ENCODE measurements around the gene VWA7. TPM values are rescaled to one million over a fixed set of nuclear protein-coding genes. Genes with fewer than 3 reads are reported as not detected.

The VWA7 gene
- total RNA-seq, 2 experiments from 2014 or later = 5.2 to 5.4 TPM

DNA sequence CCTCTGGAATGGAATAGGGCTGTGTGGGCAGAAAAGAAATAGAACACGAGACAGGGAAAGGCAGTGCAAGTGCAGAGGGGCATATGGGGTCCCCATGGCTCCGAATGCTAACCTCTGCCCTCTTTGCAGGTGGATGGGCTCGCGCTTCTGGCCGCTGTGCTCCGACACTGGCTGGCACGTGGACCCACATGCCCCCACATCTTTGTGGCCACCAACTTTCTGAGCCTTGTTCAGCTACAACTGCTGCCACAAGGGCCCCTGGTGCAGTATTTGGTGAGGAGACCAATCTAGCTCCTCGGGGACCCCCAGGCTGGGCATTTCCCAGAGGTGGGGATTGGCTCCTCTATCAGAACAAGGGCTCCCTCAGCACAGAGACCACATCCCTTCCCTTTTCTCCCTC, 15.8 kb downstream of the VWA7 start:
- ChIA-PET CTCF (interaction anchor here (1.4 kb wide), 1 partner anchor 22 kb away, joined by 5 read pairs; the partner anchor contains the start of gene MSH5), POLR2A (no interaction called here)
- peaks cover 18% of the 10 kb centered on the region for H3K4me1 Mint-ChIP-seq
- H3K36me3 Mint-ChIP-seq (ENCODE audit: low read depth) = peaks cover 20% of the 10 kb centered on the region
- no peaks in the 10 kb centered on the region for H3K9me3 Mint-ChIP-seq
- H3K27me3 Mint-ChIP-seq = no peaks in the 10 kb centered on the region
- DNase-seq = no peak
- H3K4me3 Mint-ChIP-seq = no peak overlapping the region
- H3K27ac Mint-ChIP-seq = no peak overlapping the region

GRCh38 chr6:31760790-31761189, 16.3 kb downstream of the VWA7 start:
- Mint-ChIP-seq H3K27me3 (no peaks in the 10 kb centered on the region), H3K9me3 (no peaks in the 10 kb centered on the region), H3K36me3 (ENCODE audit: low read depth) (peaks cover 20% of the 10 kb centered on the region), H3K4me1 (peaks cover 18% of the 10 kb centered on the region), H3K27ac (no peak overlapping the region), H3K4me3 (no peak overlapping the region)
- no peak for DNase-seq
- POLR2A ChIA-PET = no interaction called here
- CTCF ChIA-PET = interaction anchor here (1.4 to 5.1 kb wide), 3 partner anchors 9 to 21 kb away, joined by 4 to 30 read pairs (median 5); partner anchors contain the start of gene MSH5

GRCh38 chr6:31758281-31758680, 18.8 kb downstream of the VWA7 start:
- Mint-ChIP-seq H3K27me3 (no peaks in the 10 kb centered on the region), H3K9me3 (no peaks in the 10 kb centered on the region), H3K4me3 (no peak overlapping the region), H3K27ac (no peak overlapping the region), H3K36me3 (ENCODE audit: low read depth) (peaks cover 14% of the 10 kb centered on the region), H3K4me1 (peaks cover 8% of the 10 kb centered on the region)
- DNase-seq = no peak
- CTCF ChIA-PET = interaction anchor here (5.1 kb wide), 1 partner anchor 11 kb away, joined by 30 read pairs; no protein-coding TSS in a partner anchor
- POLR2A ChIA-PET = no interaction called here

DNA sequence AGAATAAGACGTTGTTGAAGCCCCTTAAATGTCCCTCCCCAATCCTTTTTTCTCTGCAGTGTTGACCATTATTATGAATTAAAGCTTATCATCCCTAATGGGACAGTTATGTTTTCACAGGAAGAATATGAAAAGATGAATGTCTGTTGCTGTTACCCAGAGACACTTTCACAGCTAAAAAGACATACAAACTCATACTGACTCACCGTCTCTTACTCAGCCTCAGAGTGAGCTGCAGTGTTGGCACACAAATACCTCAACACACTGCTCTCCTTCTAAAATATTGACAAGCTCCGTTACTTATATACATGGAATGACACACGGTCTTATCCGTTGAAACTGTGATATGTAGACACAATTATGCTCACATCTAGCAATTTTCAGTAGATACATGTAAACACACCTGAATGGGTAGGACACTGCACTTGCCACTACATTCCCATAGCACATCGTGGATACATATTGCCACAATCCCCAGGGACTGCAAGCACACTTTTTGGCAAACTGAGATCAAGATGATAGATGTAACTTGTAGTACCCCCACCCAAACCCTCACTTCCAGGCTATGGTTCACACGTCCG, 24.3 kb downstream of the VWA7 start:
- ChIA-PET POLR2A (interaction anchor here (0.6 kb wide), 1 partner anchor 75 kb away, joined by 4 read pairs; no protein-coding TSS in a partner anchor), CTCF (interaction anchor here (0.5 to 1.8 kb wide), 5 partner anchors 18 to 78 kb away, joined by 3 to 10 read pairs (median 4); no protein-coding TSS in a partner anchor)
- no peak overlapping the region for H3K4me3 Mint-ChIP-seq
- no peak for DNase-seq
- H3K36me3 Mint-ChIP-seq (ENCODE audit: low read depth) = peaks cover 5% of the 10 kb centered on the region
- no peaks in the 10 kb centered on the region for H3K27me3 Mint-ChIP-seq
- no peaks in the 10 kb centered on the region for H3K9me3 Mint-ChIP-seq
- no peaks in the 10 kb centered on the region for H3K4me1 Mint-ChIP-seq
- H3K27ac Mint-ChIP-seq = no peak overlapping the region

DNA sequence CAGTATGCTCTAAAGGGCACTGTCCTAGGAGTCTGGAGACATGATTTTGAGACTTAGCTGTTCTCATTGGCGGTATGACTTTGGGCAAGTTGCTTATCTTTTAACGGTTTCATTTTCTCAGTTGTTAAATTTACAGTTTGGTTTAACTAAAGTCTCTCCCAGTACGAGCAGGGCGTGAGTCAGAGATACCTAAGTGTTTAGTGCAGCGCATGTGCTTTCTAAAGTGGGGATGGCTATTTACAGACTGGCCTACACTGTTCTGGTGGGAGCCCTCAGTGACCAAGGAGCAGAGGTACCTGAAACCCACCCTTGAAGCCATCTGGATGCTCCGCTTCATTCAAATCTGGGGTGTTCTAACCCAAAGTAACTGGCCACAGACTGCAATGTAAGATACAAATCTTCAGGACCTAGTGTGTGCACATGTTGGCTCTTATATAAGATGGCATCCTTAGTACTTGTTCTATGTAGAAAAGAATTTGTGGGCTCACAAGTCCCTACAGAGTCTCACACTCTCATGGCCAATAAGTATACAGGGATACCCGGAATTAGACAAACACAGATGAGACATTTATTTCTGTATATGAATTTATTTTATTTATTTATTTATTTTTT, 26.6 kb downstream of the VWA7 start:
- H3K27me3 Mint-ChIP-seq = no peaks in the 10 kb centered on the region
- DNase-seq = no peak
- H3K4me1 Mint-ChIP-seq = no peaks in the 10 kb centered on the region
- ChIA-PET POLR2A (no interaction called here), CTCF (interaction anchor here (0.6 to 2.3 kb wide), 4 partner anchors 13 to 476 kb away, joined by 3 to 8 read pairs (median 4); no protein-coding TSS in a partner anchor)
- no peak overlapping the region for H3K27ac Mint-ChIP-seq
- H3K9me3 Mint-ChIP-seq = no peaks in the 10 kb centered on the region
- peaks cover 11% of the 10 kb centered on the region for H3K36me3 Mint-ChIP-seq (ENCODE audit: low read depth)
- H3K4me3 Mint-ChIP-seq = no peak overlapping the region

- no peak for DNase-seq
- Mint-ChIP-seq H3K27ac (no peak overlapping the region), H3K9me3 (no peaks in the 10 kb centered on the region), H3K4me1 (peaks cover 6% of the 10 kb centered on the region), H3K36me3 (ENCODE audit: low read depth) (peaks cover 17% of the 10 kb centered on the region), H3K27me3 (no peaks in the 10 kb centered on the region), H3K4me3 (no peak overlapping the region)
- ChIA-PET POLR2A (no interaction called here), CTCF (interaction anchor here (0.6 to 2.3 kb wide), 3 partner anchors 12 to 174 kb away, joined by 3 to 8 read pairs (median 6); no protein-coding TSS in a partner anchor)
Observed at GRCh38 chr6:31749301-31750036, 27.7 kb downstream of the VWA7 start.

DNA sequence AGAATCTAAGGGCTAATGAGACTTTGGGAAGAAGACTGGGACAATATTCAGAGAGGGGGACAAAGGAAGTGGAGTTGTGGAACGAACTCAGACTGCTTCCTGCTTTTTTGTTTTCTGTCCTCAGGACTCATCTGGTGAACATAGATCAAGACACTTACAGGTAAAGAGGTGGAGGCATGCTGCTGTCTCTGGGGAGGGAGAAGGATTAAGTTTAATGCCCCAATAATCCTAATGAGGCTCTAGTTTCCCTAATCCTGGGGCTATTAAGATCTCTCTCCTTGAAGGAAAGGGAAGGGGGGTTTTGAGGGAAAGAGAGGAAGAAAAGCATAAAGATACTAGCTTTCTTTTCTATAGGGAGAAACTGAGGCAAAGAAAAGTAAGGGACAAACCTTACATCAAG, 32.7 kb downstream of the VWA7 start:
- H3K36me3 Mint-ChIP-seq (ENCODE audit: low read depth) = peaks cover 42% of the 10 kb centered on the region
- H3K4me3 Mint-ChIP-seq = no peak overlapping the region
- ChIA-PET POLR2A (no interaction called here), CTCF (interaction anchor here (1.8 kb wide), 1 partner anchor 16 kb away, joined by 4 read pairs; no protein-coding TSS in a partner anchor)
- DNase-seq = no peak
- no peaks in the 10 kb centered on the region for H3K9me3 Mint-ChIP-seq
- H3K27me3 Mint-ChIP-seq = no peaks in the 10 kb centered on the region
- H3K27ac Mint-ChIP-seq = no peak overlapping the region
- peaks cover 32% of the 10 kb centered on the region for H3K4me1 Mint-ChIP-seq

GRCh38 chr6:31742894-31743293, 34.2 kb downstream of the VWA7 start:
- no peak for DNase-seq
- Mint-ChIP-seq H3K36me3 (ENCODE audit: low read depth) (peaks cover 40% of the 10 kb centered on the region), H3K4me3 (no peak overlapping the region), H3K9me3 (no peaks in the 10 kb centered on the region), H3K27me3 (no peaks in the 10 kb centered on the region), H3K4me1 (peaks cover 47% of the 10 kb centered on the region), H3K27ac (no peak overlapping the region)
- ChIA-PET POLR2A (no interaction called here), CTCF (no interaction called here)

- Mint-ChIP-seq H3K4me1 (peaks cover 58% of the 10 kb centered on the region), H3K36me3 (ENCODE audit: low read depth) (peaks cover 34% of the 10 kb centered on the region), H3K27me3 (no peaks in the 10 kb centered on the region), H3K9me3 (no peaks in the 10 kb centered on the region), H3K27ac (peak overlapping the region; percentile 6), H3K4me3 (peak overlapping the region; percentile 2)
- ChIA-PET POLR2A (no interaction called here), CTCF (interaction anchor here (4.4 kb wide), 1 partner anchor 89 kb away, joined by 14 read pairs; no protein-coding TSS in a partner anchor)
- no peak for DNase-seq
Observed at GRCh38 chr6:31741815-31742214, 35.3 kb downstream of the VWA7 start.

DNA sequence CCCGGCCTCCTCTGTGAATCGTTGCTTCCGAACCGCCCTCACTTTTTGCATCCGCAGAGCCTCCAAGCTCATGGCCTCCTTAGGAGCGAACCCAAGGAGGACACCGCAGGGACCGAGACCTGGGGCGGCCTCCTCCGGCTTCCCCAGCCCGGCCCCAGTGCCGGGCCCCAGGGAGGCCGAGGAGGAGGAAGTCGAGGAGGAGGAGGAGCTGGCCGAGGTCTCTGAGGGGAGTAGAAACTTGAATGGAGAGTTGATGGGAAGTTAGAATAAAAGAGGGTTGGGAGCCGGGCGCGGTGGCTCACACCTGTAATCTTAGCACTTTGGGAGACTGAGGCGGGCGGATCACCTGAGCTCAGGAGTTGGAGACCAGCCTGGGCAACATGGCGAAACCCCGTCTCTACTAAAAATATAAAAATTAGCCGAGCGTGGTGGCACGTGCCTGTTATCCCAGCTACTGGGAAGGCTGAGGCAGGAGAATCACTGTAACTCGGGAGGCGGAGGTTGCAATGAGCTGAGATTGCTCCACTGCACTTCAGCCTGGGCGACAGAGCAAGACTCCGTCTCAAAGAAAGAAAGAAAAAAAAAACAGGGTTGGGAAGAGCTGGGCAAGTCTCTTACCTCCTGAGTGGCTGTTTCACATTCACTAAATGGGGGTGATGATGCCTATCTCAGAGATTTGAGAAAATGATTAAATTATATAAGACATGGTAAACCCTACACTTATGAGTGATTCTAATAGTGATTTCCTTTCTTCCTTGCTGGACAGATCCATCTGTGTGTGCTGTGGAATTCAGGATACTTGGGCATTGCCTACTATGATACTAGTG, 36.5 kb downstream of the VWA7 start:
- peak overlapping the region; percentile 88 for H3K4me3 Mint-ChIP-seq
- ChIA-PET POLR2A (interaction anchor here (1.1 kb wide), 1 partner anchor 11 kb away, joined by 3 read pairs; the partner anchor contains the start of gene DDAH2), CTCF (interaction anchor here (0.6 to 4.4 kb wide), 13 partner anchors 11 to 111 kb away, joined by 3 to 26 read pairs (median 3); partner anchors contain the start of genes C6orf47, DDAH2, LY6G6D and VARS1)
- DNase-seq = no peak
- no peaks in the 10 kb centered on the region for H3K27me3 Mint-ChIP-seq
- no peaks in the 10 kb centered on the region for H3K9me3 Mint-ChIP-seq
- H3K27ac Mint-ChIP-seq = peak overlapping the region; percentile 96
- H3K36me3 Mint-ChIP-seq (ENCODE audit: low read depth) = peaks cover 34% of the 10 kb centered on the region
- peaks cover 61% of the 10 kb centered on the region for H3K4me1 Mint-ChIP-seq

DNA sequence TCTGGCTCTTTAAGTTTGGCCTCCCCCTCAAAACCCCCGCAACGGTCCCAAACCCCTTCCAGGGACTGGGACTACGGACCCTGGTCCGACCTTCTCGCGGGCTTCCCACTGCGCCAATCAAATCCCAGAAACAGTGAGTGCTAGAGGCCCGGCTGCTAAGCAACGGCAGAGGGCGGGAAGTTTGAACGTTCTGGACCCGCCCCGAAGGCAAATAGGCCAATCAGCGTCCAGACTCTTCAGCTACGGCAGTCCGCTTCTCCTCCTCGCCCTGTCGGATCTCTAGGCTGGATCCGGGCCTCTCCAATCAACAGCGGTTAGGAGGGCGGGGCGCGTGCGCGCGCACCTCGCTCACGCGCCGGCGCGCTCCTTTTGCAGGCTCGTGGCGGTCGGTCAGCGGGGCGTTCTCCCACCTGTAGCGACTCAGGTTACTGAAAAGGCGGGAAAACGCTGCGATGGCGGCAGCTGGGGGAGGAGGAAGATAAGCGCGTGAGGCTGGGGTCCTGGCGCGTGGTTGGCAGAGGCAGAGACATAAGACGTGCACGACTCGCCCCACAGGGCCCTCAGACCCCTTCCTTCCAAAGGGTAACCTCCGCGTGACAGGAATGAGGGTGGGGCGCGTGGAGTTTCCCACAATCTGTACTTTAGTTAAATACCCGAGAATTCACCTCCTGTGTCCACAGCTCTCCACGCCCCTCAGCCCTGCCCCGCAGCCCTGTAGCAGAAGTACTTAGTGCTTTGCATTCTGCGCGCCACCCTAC, 37.3 kb downstream of the VWA7 start, which contains the start of gene MSH5:
Gene MSH5 (plus strand): TSS at position 367 of the 758 bp plus-strand sequence. CDS start 462 bp downstream, outside the sequence.
- POLR2A ChIA-PET = interaction anchor here (0.6 to 1.3 kb wide), 4 partner anchors 10 to 123 kb away, joined by 3 to 7 read pairs (median 4); partner anchors contain the start of genes DDAH2, LSM2 and NEU1
- H3K4me1 Mint-ChIP-seq = peaks cover 56% of the 10 kb centered on the region
- no peaks in the 10 kb centered on the region for H3K27me3 Mint-ChIP-seq
- peak within 1 kb of the TSS; percentile 94 for H3K4me3 Mint-ChIP-seq
- peak within 1 kb of the TSS; percentile 96 for H3K27ac Mint-ChIP-seq
- DNase-seq = peak; percentile 98
- no peaks in the 10 kb centered on the region for H3K9me3 Mint-ChIP-seq
- CTCF ChIA-PET = interaction anchor here (0.6 to 4.4 kb wide), 18 partner anchors 10 to 189 kb away, joined by 3 to 26 read pairs (median 4); partner anchors contain the start of genes BAG6, C6orf47, DDAH2 and GPANK1
- H3K36me3 Mint-ChIP-seq (ENCODE audit: low read depth) = peaks cover 37% of the 10 kb centered on the region

All from activated CD4-positive, alpha-beta T cell treated with anti-CD3 and anti-CD28 coated beads, Interleukin-2, amount 10 ng/mL, durations not matched to agents 7 days and 5 days (primary cell).